IPS-15b (cell line): Measurements from ENCODE around the gene PI16.

Source experiments
- H3K27me3 ChIP-seq: one replicate; pipeline ENCODE4 v1.6.1; 2013; ENCODE audit warnings: low read length; ENCODE audit not compliant: control insufficient read depth, insufficient read depth
- H3K36me3 ChIP-seq: one replicate; pipeline ENCODE4 v1.6.1; 2013; ENCODE audit warnings: low read length; ENCODE audit not compliant: control insufficient read depth, insufficient read depth
- H3K4me1 ChIP-seq: one replicate; pipeline ENCODE4 v1.6.1; 2013; ENCODE audit warnings: mild to moderate bottlenecking, low read length; ENCODE audit not compliant: control insufficient read depth, insufficient read depth
- H3K4me3 ChIP-seq: one replicate; pipeline ENCODE4 v1.5.1; 2013; ENCODE audit warnings: low read depth, low read length
- H3K9ac ChIP-seq: one replicate; pipeline ENCODE4 v1.6.1; 2013; ENCODE audit warnings: low read depth, mild to moderate bottlenecking, low read length
- H3K9me3 ChIP-seq: one replicate; pipeline ENCODE4 v1.6.1; 2013; ENCODE audit warnings: mild to moderate bottlenecking, low read length; ENCODE audit not compliant: control insufficient read depth, insufficient read depth

The PI16 gene

GRCh38 chr6:36999061-36999750 lies 44.7 kb downstream of the PI16 start:
- no peak overlapping the region for H3K9ac ChIP-seq
- no peaks in the 10 kb centered on the region for H3K4me1 ChIP-seq

DNA sequence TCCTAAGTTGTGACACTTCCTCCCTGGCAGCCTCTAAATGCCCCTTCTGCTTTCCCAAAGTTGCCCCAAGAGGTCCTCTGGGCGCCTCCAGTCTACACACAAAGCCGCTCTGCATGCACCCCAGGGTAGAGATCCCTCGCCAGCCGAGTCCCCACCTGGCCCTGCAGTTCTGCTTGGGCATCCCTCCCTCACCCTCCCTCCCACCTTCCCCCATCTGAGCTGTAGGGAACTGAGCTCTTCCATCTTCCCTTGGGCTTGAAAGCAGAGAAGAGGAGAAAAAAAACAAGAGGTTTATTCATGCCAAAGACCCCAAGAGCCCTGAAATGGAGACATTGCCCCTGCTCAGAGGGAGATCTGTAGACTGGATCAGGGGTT lies 45.2 kb downstream of the PI16 start:
- Histone ChIP-seq H3K27me3 (no peaks in the 10 kb centered on the region), H3K9ac (no peak overlapping the region), H3K36me3 (no peaks in the 10 kb centered on the region), H3K4me3 (no peak overlapping the region), H3K9me3 (no peaks in the 10 kb centered on the region), H3K4me1 (no peaks in the 10 kb centered on the region)

More at GRCh38 chr6:36999061-36999750, 44.7 kb downstream of the PI16 start:
- H3K27me3 ChIP-seq = no peaks in the 10 kb centered on the region
- H3K4me3 ChIP-seq = no peak overlapping the region
- no peaks in the 10 kb centered on the region for H3K9me3 ChIP-seq
- no peaks in the 10 kb centered on the region for H3K36me3 ChIP-seq

DNA sequence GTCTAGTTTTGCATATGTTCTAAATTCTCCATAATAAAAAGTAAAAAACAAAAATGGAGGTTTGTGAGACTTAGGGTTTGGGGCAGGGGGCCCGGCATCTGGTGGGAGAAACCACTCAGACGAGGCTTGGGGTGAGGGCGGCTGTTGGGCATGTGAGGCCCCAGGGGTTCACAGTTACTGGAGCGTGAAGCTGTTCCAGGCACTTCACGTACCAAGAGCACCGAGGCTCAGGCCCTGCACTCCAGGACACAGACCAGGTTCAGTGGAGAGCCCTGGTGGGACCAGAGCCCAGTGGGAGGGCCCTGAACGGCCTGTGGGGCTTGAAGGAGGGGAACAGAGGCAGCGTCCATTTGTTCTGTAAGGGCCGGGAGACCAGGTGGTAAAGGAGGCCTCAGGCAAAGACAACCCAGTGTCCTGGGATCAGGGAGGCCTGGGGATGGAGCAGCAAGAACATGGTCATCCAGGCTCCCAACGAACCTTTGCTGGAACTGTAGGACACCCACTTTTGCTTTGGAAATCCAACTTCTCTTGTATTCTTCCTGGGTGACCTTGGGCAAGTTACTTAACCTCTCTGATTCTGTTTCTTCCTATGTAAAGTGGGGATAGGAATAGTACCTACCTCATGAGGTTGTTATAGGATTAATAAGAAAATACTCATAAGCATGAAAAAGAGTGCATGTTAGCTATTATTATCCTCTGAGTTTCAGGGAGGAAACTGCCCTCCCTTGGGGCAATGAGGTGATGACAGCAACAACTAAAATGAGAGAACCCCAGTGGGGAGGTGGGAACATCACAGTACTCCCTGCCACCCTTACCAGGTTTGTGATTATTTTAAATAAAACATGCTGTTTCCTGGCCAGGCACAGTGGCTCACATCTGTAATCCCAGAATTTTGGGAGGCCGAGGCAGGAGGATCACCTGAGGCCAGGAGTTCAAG lies 49.8 kb downstream of the PI16 start:
- H3K9me3 ChIP-seq = no peaks in the 10 kb centered on the region
- no peaks in the 10 kb centered on the region for H3K36me3 ChIP-seq
- H3K27me3 ChIP-seq = no peaks in the 10 kb centered on the region
- no peaks in the 10 kb centered on the region for H3K4me1 ChIP-seq
- no peak overlapping the region for H3K4me3 ChIP-seq
- H3K9ac ChIP-seq = no peak overlapping the region

GRCh38 chr6:37005061-37005810 lies 50.7 kb downstream of the PI16 start, which contains the start of gene FGD2:
Gene FGD2, plus strand, starts transcription at chr6:37005655. Its CDS starts 163 bp downstream, at chr6:37005818.
- H3K9me3 ChIP-seq = no peaks in the 10 kb centered on the region
- no peaks in the 10 kb centered on the region for H3K27me3 ChIP-seq
- H3K9ac ChIP-seq = no peak within 1 kb of the TSS
- no peaks in the 10 kb centered on the region for H3K4me1 ChIP-seq
- H3K36me3 ChIP-seq = no peaks in the 10 kb centered on the region
- H3K4me3 ChIP-seq = no peak within 1 kb of the TSS

- H3K36me3 ChIP-seq = no peaks in the 10 kb centered on the region
- no peaks in the 10 kb centered on the region for H3K4me1 ChIP-seq
- H3K4me3 ChIP-seq = no peak overlapping the region
- no peaks in the 10 kb centered on the region for H3K27me3 ChIP-seq
- H3K9me3 ChIP-seq = no peaks in the 10 kb centered on the region
- no peak overlapping the region for H3K9ac ChIP-seq
Observed at GRCh38 chr6:37005827-37006567, 51.5 kb downstream of the PI16 start.

GRCh38 chr6:37006793-37007339 lies 52.3 kb downstream of the PI16 start:
- Histone ChIP-seq H3K27me3 (no peaks in the 10 kb centered on the region), H3K36me3 (no peaks in the 10 kb centered on the region), H3K9me3 (no peaks in the 10 kb centered on the region), H3K4me3 (no peak overlapping the region), H3K4me1 (no peaks in the 10 kb centered on the region), H3K9ac (no peak overlapping the region)

DNA sequence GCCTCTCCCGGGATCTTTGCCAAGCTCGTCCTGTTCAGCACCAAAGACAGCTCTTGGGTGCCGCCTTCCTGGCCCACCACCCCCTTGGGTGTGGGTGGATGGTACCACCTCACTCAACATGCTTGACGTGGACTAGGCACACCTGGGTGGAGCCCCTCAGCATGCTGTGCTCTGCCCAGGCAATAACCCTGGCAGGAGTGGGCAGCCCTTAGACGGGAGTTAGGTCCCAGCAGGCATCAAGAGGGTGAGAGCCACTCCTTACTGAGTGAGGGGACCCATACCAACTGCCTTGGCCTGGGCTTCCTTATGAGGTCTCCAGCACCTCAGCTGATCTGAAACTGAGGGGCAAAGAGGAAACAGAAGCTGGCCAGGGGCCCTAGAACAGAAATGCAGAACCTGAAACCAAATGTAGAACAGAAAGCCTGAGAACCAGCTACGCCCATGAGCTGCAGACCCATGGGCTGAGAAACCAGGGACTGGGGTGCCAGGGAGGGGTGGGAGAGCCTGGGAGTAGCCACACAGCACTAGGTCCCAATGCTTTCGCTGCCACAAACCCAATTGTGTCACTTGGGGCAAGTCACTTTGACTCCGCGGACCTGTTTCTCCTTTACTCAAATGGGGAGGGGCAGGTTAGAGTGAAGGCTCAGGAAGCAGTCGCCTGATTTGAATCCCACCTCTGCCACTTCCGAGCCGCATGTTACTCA lies 53.0 kb downstream of the PI16 start:
- H3K36me3 ChIP-seq = no peaks in the 10 kb centered on the region
- H3K9ac ChIP-seq = no peak overlapping the region
- H3K4me1 ChIP-seq = no peaks in the 10 kb centered on the region

GRCh38 chr6:37008484-37009465 lies 54.2 kb downstream of the PI16 start:
- H3K4me1 ChIP-seq = no peaks in the 10 kb centered on the region
- H3K4me3 ChIP-seq = no peak overlapping the region
- H3K9me3 ChIP-seq = no peaks in the 10 kb centered on the region
- H3K36me3 ChIP-seq = no peaks in the 10 kb centered on the region
- H3K27me3 ChIP-seq = no peaks in the 10 kb centered on the region
- no peak overlapping the region for H3K9ac ChIP-seq

More for the DNA sequence above, 53.0 kb downstream of the PI16 start:
- no peaks in the 10 kb centered on the region for H3K27me3 ChIP-seq
- H3K4me3 ChIP-seq = no peak overlapping the region
- no peaks in the 10 kb centered on the region for H3K9me3 ChIP-seq

GRCh38 chr6:37010402-37010892 lies 55.9 kb downstream of the PI16 start:
- Histone ChIP-seq H3K27me3 (no peaks in the 10 kb centered on the region), H3K9ac (no peak overlapping the region), H3K36me3 (no peaks in the 10 kb centered on the region), H3K4me3 (no peak overlapping the region), H3K4me1 (no peaks in the 10 kb centered on the region), H3K9me3 (no peaks in the 10 kb centered on the region)
